A673 (cell line): ENCODE results near the gene LGALS16.

ENCODE experiments used
- EZH2 ChIP-seq: fragments of 200-600 bp; sonication (generic); IDR thresholded peaks from 2 replicates; pipeline ENCODE4 v1.6.1; 2017; ENCODE audit warnings: borderline replicate concordance, low read depth, mild to moderate bottlenecking, mixed read lengths, antibody characterized with exemption, low read length; ENCODE audit not compliant: poor library complexity, severe bottlenecking
- TF ChIP-seq, protein P1 (sequence below): fragments of 300-800, 200-600 bp; sonication (generic); conservative IDR thresholded peaks from 2 replicates; pipeline ENCODE4 v1.5.1; 2017; ENCODE audit warnings: low read depth, mild to moderate bottlenecking, antibody characterized with exemption, low read length, moderate library complexity, mixed read lengths

DNA sequence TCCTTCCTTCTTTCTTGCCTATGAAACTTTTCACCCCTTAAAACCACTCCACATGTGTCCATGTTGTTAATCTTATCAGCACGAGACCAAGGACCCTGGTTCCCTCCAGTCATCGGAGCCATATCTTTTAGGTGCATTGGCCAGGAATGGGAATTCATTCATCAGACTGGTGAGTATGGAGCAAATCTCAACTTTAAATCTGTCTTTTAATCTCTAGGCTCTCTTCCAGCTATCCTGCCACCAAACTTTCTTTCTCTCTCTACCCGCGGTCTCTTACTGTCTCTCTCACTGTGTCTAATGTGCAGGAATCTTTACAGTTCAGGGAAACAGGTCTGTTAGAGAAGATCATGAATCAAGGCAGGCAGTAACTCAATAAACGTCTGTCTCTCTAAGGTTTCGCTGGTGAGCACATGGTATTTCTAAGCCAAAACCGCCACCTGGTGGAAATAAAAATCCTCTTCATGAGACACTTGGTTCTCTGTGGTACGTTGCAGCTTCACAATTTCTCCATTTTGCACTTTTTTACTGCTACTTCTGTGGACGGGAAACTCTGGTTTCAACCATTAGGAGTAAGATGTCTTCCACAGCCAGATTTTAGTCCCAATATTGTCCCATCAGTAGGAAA, 16.1 kb downstream of the LGALS16 start:
- TF ChIP-seq EZH2 = no peak
- TF ChIP-seq, protein P1, sequence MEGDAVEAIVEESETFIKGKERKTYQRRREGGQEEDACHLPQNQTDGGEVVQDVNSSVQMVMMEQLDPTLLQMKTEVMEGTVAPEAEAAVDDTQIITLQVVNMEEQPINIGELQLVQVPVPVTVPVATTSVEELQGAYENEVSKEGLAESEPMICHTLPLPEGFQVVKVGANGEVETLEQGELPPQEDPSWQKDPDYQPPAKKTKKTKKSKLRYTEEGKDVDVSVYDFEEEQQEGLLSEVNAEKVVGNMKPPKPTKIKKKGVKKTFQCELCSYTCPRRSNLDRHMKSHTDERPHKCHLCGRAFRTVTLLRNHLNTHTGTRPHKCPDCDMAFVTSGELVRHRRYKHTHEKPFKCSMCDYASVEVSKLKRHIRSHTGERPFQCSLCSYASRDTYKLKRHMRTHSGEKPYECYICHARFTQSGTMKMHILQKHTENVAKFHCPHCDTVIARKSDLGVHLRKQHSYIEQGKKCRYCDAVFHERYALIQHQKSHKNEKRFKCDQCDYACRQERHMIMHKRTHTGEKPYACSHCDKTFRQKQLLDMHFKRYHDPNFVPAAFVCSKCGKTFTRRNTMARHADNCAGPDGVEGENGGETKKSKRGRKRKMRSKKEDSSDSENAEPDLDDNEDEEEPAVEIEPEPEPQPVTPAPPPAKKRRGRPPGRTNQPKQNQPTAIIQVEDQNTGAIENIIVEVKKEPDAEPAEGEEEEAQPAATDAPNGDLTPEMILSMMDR = peak; percentile 65
